K562 (cell line): Measurements from ENCODE around the gene CCDC116. TPM values are rescaled to one million over a fixed set of nuclear protein-coding genes. Genes with fewer than 3 reads are reported as not detected.

ENCODE experiments used
- ATAC-seq: fragments of 200-7000 bp; cut with Tn5 transposase; 3 replicates; pipeline ENCODE4 v1.9.1; 2020; ENCODE audit warnings: moderate library complexity
- BruUV-seq: library from RNA; stranded (reverse); fragments of 400-500 nt; replicated peaks from 2 replicates; lab custom pipeline; 2021; lab: Mats Ljungman, UMichigan
- CTCF ChIA-PET: fragments of 300-600 bp; formaldehyde crosslinking; extraction: SDS; loops from one replicate; lab custom pipeline; 2021; ENCODE audit warnings: low intra/inter-chr PET ratio; lab: Yijun Ruan, JAX
- POLR2A ChIA-PET: fragments of 300-600, 350-650 bp; sonication (Branson Sonifier 250); formaldehyde crosslinking; extraction: SDS; loops from one replicate; lab custom pipeline; 2021; ENCODE audit warnings: antibody characterized with exemption, inconsistent platforms; lab: Yijun Ruan, JAX
- DNase-seq, 4 experiments: peaks; one replicate each; pipeline versions ENCODE4 v3.0.0 to v3.0.0-alpha.2; 2011 to 2018; ENCODE audit warnings: low spot score in 3 of 4, mixed read lengths in 3 of 4; ENCODE audit errors: extremely low read depth in 1 of 4
- FAIRE-seq: peaks from 2 replicates; lab custom pipeline; 2011; peaks lifted over from hg19 to GRCh38; lab: Jason Lieb, UNC
- H2AFZ ChIP-seq: 2 replicates; pipeline ENCODE4 v1.6.0; 2011; ENCODE audit warnings: low read depth, low read length, control low read depth, inconsistent platforms
- H3K27ac ChIP-seq: fragments of 200-600 bp; 3 replicates; pipeline ENCODE4 v1.8.0; 2011; ENCODE audit warnings: low read depth, mild to moderate bottlenecking, control low read depth, inconsistent platforms, low read length, moderate library complexity, mixed read lengths; ENCODE audit errors: extremely low read depth
- H3K27me3 ChIP-seq, 2 experiments: fragments of 300-600 bp in 1 of 2; 2 replicates in 1 of 2; 3 replicates in 1 of 2; pipeline versions ENCODE4 v1.6.0 to v1.8.0; 2011; ENCODE audit warnings: inconsistent platforms in 2 of 2, low read length in 2 of 2, mild to moderate bottlenecking in 1 of 2, mixed read lengths in 1 of 2, moderate library complexity in 1 of 2; ENCODE audit not compliant: control insufficient read depth in 2 of 2, insufficient read depth in 2 of 2
- H3K36me3 ChIP-seq: fragments of 300-600 bp; 3 replicates; pipeline ENCODE4 v1.8.0; 2011; ENCODE audit warnings: mild to moderate bottlenecking, low read length, inconsistent platforms; ENCODE audit not compliant: control insufficient read depth, insufficient read depth
- H3K4me1 ChIP-seq, 2 experiments: fragments of 200-600 bp in 1 of 2; replicated peaks in 1 of 2; 2 replicates in 1 of 2; 3 replicates in 1 of 2; pipeline versions ENCODE4 v1.5.1 to v1.8.0; 2011; ENCODE audit warnings: inconsistent platforms in 2 of 2, low read length in 2 of 2, mild to moderate bottlenecking in 1 of 2, mixed read lengths in 1 of 2, moderate library complexity in 1 of 2; ENCODE audit not compliant: control insufficient read depth in 2 of 2, insufficient read depth in 2 of 2
- H3K4me2 ChIP-seq: 2 replicates; pipeline ENCODE4 v1.6.1; 2011; ENCODE audit warnings: low read length, control low read depth, inconsistent platforms, mixed read lengths; ENCODE audit not compliant: insufficient read depth
- H3K4me3 ChIP-seq: fragments of 200-600 bp; sonication (generic), shearing (Covaris generic); 2 replicates; pipeline ENCODE4 v1.5.1; 2016; ENCODE audit warnings: control low read depth, inconsistent platforms
- H3K79me2 ChIP-seq: fragments of 200-600 bp; 3 replicates; pipeline ENCODE4 v1.8.0; 2011; ENCODE audit warnings: low read length, inconsistent platforms; ENCODE audit not compliant: control insufficient read depth, insufficient read depth
- H3K9ac ChIP-seq, 2 experiments: 2 replicates each; pipeline versions ENCODE4 v1.6.0 to v1.6.1; 2011; ENCODE audit warnings: low read depth in 2 of 2, low read length in 2 of 2, control low read depth in 1 of 2, inconsistent platforms in 1 of 2, mild to moderate bottlenecking in 1 of 2, mixed read lengths in 1 of 2; ENCODE audit not compliant: insufficient read depth in 1 of 2
- H3K9me1 ChIP-seq: one replicate; pipeline ENCODE4 v1.6.0; 2011; ENCODE audit warnings: inconsistent platforms, mild to moderate bottlenecking, low read length, moderate library complexity; ENCODE audit not compliant: control insufficient read depth, insufficient read depth
- H3K9me3 ChIP-seq: replicated peaks from 2 replicates; pipeline ENCODE4 v1.5.1; 2011; ENCODE audit warnings: low read depth, low read length, inconsistent platforms; ENCODE audit not compliant: control insufficient read depth, insufficient read depth
- H4K20me1 ChIP-seq: replicated peaks from 2 replicates; pipeline ENCODE4 v1.6.1; 2011; ENCODE audit warnings: low read length, inconsistent platforms, mixed read lengths; ENCODE audit not compliant: control insufficient read depth, insufficient read depth
- MXI1 ChIP-seq: IDR thresholded peaks from 2 replicates; pipeline ENCODE4 v1.6.1; 2011; ENCODE audit warnings: low read depth, mild to moderate bottlenecking, improper control_type of control experiment, low read length
- POLR2G ChIP-seq: fragments of 200-400 bp; formaldehyde crosslinking; IDR thresholded peaks from 2 replicates; pipeline ENCODE4 v1.6.1; 2017; ENCODE audit warnings: low read depth, mild to moderate bottlenecking, antibody characterized with exemption, low read length, moderate library complexity
- ZC3H11A ChIP-seq: IDR thresholded peaks from 2 replicates; pipeline ENCODE4 v1.6.1; 2012; ENCODE audit warnings: low read depth, low read length, improper control_type of control experiment
- ZFP36 ChIP-seq: fragments of 150-350 bp; IDR thresholded peaks from 2 replicates; pipeline ENCODE4 v1.6.1; 2018; ENCODE audit warnings: low read length, low read depth; ENCODE audit not compliant: partially characterized antibody
- ZNF280B ChIP-seq: fragments of 250-450 bp; sonication (Bioruptor Pico); IDR thresholded peaks from 2 replicates; pipeline ENCODE4 v1.5.1; 2021; ENCODE audit warnings: mild to moderate bottlenecking
- WGBS: fragments of 100-300 bp; shearing (Covaris generic); methylation state at CpG from one replicate; pipeline ENCODE4 v1.1.6; 2016; ENCODE audit warnings: low coverage, mixed read lengths; ENCODE audit not compliant: insufficient coverage; ENCODE audit errors: missing lambda C conversion rate; 5-methylcytosine and 5-hydroxymethylcytosine counted together
- in situ Hi-C: fragments of 300-500 bp; cut with MboI; formaldehyde crosslinking; loops from 4 replicates; pipeline ENCODE4 v1.15.0; 2018; ENCODE audit warnings: inconsistent platforms, mixed read lengths
- intact Hi-C: fragments of 100-400 bp; cut with micrococcal nuclease; formaldehyde crosslinking; loops from 2 replicates; pipeline ENCODE4 v1.14.2; 2022
- polyA plus RNA-seq, 8 experiments: library from polyadenylated mRNA; depleted of rRNA in 4 of 8; stranded (reverse) in 5 of 8; unstranded in 3 of 8; fragments of >200 nt; fragmentation: Nextera tagmentation in 2 of 8; fragmentation: Illumina TruSeq in 1 of 8; extraction: Ambion mirVana in 2 of 8; extraction: Trizol in 1 of 8; gene quantifications; 2 replicates each; pipeline versions ENCODE4 v1.2.1 to v1.2.3, GENCODE V29; 2011 to 2014; ENCODE audit warnings: inconsistent platforms in 1 of 8, missing spikeins in 1 of 8
- total RNA-seq, 7 experiments: library from RNA; depleted of rRNA in 6 of 7; stranded (reverse); fragments of >200 nt in 6 of 7; fragmentation: Illumina TruSeq in 2 of 7; extraction: Trizol in 2 of 7; gene quantifications; 2 replicates each; pipeline versions ENCODE4 v1.2.1 to v1.2.3, GENCODE V29; 2011 to 2021; ENCODE audit warnings: low replicate concordance in 1 of 7
- TF ChIP-seq, protein P1 (sequence below): fragments of 150-350 bp; IDR thresholded peaks from 2 replicates; pipeline ENCODE4 v1.6.1; 2014; ENCODE audit warnings: low read depth, mild to moderate bottlenecking, low read length, borderline replicate concordance
- TF ChIP-seq, protein P2 (sequence below), 2 experiments: fragments of 450-650 bp in 1 of 2; sonication (generic) in 1 of 2; formaldehyde crosslinking; conservative IDR thresholded peaks; 2 replicates each; pipeline versions ENCODE4 v1.4.0 to v1.8.1; 2020 to 2022; ENCODE audit warnings: mild to moderate bottlenecking in 1 of 2, missing genetic modification reagents in 1 of 2
- TF ChIP-seq, protein P3 (sequence below): sonication (generic); formaldehyde crosslinking; IDR thresholded peaks from 2 replicates; pipeline ENCODE4 v1.8.1; 2023; ENCODE audit warnings: mild to moderate bottlenecking, missing genetic modification reagents

The CCDC116 gene
- total and polyA plus RNA-seq, 9 of the 15 experiments (the other 6 are each of a cell fraction or from before 2014, with no cell fraction given): 1.6 to 11.3 (median 4.7) TPM

- DNase-seq (peak; percentile 88 to 99 (median 93)), FAIRE-seq (peak; percentile 95), ATAC-seq (peak; percentile 34)
- in situ Hi-C loops: loop anchor here (25.0 kb wide), 1 partner anchor 510 kb away; no protein-coding TSS in a partner anchor
- H3K4me3 ChIP-seq: no peak overlapping the region
- TSS peak; percentile 3 for BruUV-seq
- POLR2A ChIA-PET: interaction anchor here (0.5 to 76.8 kb wide), 17 partner anchors 12 to 712 kb away, joined by 3 to 4622 read pairs (median 4); partner anchors contain the start of genes CCDC116, PPIL2, SDF2L1 and YDJC
- 0 out of 2 replicates have a peak overlapping the region, but pooled peaks have one; percentile 4 for H2AFZ ChIP-seq
- no peak overlapping the region for H3K27ac ChIP-seq
- H3K36me3 ChIP-seq: peaks cover 65% of the 10 kb centered on the region
- H3K4me2 ChIP-seq: no peak overlapping the region
- no peaks in the 10 kb centered on the region for H3K9me3 ChIP-seq
- H4K20me1 ChIP-seq: peaks cover 32% of the 10 kb centered on the region
- peaks cover 29 to 48% of the 10 kb centered on the region in 2 experiments for H3K4me1 ChIP-seq
- H3K79me2 ChIP-seq: peaks cover 34% of the 10 kb centered on the region
- intact Hi-C loops: loop anchor here (1.0 kb wide), 1 partner anchor 53 kb away; no protein-coding TSS in a partner anchor
- H3K27me3 ChIP-seq: no peaks in the 10 kb centered on the region; a peak in 1 of 5 replicates
- CTCF ChIA-PET: interaction anchor here (0.6 to 8.8 kb wide), 8 partner anchors 17 to 544 kb away, joined by 3 to 99 read pairs (median 6); partner anchors contain the start of genes CCDC116 and YDJC
- peaks cover 16% of the 10 kb centered on the region for H3K9me1 ChIP-seq
- WGBS: 48% methylated on average over 14 of the region's 14 CpGs
- H3K9ac ChIP-seq: peak overlapping the region in 1 of 2 experiments; percentile 62; a peak in 1 of 4 replicates
- peak; percentile 99 for TF ChIP-seq ZFP36
- TF ChIP-seq, protein P1, sequence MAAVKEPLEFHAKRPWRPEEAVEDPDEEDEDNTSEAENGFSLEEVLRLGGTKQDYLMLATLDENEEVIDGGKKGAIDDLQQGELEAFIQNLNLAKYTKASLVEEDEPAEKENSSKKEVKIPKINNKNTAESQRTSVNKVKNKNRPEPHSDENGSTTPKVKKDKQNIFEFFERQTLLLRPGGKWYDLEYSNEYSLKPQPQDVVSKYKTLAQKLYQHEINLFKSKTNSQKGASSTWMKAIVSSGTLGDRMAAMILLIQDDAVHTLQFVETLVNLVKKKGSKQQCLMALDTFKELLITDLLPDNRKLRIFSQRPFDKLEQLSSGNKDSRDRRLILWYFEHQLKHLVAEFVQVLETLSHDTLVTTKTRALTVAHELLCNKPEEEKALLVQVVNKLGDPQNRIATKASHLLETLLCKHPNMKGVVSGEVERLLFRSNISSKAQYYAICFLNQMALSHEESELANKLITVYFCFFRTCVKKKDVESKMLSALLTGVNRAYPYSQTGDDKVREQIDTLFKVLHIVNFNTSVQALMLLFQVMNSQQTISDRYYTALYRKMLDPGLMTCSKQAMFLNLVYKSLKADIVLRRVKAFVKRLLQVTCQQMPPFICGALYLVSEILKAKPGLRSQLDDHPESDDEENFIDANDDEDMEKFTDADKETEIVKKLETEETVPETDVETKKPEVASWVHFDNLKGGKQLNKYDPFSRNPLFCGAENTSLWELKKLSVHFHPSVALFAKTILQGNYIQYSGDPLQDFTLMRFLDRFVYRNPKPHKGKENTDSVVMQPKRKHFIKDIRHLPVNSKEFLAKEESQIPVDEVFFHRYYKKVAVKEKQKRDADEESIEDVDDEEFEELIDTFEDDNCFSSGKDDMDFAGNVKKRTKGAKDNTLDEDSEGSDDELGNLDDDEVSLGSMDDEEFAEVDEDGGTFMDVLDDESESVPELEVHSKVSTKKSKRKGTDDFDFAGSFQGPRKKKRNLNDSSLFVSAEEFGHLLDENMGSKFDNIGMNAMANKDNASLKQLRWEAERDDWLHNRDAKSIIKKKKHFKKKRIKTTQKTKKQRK: no peak
- TF ChIP-seq, protein P2, sequence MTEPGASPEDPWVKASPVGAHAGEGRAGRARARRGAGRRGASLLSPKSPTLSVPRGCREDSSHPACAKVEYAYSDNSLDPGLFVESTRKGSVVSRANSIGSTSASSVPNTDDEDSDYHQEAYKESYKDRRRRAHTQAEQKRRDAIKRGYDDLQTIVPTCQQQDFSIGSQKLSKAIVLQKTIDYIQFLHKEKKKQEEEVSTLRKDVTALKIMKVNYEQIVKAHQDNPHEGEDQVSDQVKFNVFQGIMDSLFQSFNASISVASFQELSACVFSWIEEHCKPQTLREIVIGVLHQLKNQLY (CRISPR knock-in tag; conservative IDR thresholded peaks at IDR 0.05): 0 out of 4 replicates have a peak, but pooled peaks of 1 of the 2 experiments have one; percentile 39
- TF ChIP-seq ZC3H11A: peak; percentile 93
- TF ChIP-seq POLR2G: no peak
- TF ChIP-seq ZNF280B (CRISPR knock-in tag): no peak
- peak; percentile 46; the same call in 1 of the 2 replicates for TF ChIP-seq MXI1
- TF ChIP-seq, protein P3, sequence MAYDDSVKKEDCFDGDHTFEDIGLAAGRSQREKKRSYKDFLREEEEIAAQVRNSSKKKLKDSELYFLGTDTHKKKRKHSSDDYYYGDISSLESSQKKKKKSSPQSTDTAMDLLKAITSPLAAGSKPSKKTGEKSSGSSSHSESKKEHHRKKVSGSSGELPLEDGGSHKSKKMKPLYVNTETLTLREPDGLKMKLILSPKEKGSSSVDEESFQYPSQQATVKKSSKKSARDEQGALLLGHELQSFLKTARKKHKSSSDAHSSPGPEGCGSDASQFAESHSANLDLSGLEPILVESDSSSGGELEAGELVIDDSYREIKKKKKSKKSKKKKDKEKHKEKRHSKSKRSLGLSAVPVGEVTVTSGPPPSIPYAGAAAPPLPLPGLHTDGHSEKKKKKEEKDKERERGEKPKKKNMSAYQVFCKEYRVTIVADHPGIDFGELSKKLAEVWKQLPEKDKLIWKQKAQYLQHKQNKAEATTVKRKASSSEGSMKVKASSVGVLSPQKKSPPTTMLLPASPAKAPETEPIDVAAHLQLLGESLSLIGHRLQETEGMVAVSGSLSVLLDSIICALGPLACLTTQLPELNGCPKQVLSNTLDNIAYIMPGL (CRISPR knock-in tag): peak; percentile 63; the same call in 1 of the 2 replicates
Measured at GRCh38 chr22:21646608-21647590, 14.3 kb downstream of the CCDC116 start.
